Raji (cell line): ENCODE results near the gene KLF8.

ENCODE experiments used
- POLR2A ChIP-seq: IDR thresholded peaks from 2 replicates; pipeline ENCODE4 v1.6.1; 2011; ENCODE audit warnings: low read depth, low read length, control low read depth; ENCODE audit not compliant: insufficient read depth

KLF8 gene

DNA sequence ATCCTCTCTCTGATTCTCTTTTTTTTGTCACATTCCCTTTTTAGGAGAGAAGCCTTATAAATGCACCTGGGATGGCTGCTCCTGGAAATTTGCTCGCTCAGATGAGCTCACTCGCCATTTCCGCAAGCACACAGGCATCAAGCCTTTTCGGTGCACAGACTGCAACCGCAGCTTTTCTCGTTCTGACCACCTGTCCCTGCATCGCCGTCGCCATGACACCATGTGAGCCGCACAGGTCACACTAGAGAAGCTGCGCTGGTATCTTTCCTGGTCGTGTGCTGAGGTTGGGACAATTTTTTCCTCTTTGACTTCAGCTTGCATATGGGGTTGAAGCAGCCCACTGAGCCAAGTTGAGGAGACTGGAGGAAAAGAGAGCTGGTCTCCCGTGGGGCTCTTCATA lies 52.1 kb downstream of the KLF8 start:
- no peak for TF ChIP-seq POLR2A

DNA sequence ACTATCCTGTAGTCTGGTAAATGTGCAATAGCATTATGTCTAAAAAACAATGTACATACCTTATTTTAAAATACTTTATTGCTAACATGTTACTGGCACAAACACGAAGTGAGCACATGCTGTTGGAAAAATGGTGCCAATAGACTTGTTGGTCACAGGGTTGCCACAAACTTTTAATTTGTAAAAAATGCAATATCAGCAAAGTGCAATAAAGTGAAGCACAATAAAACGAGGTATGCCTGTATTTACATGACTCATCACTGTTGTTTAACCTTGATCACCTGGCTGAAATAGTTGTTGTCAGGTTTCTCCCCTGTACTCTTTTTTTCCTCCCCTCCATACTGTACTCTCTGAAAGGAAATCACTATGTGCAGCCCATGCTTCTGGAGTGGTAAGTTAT lies 56.5 kb downstream of the KLF8 start:
- no peak for TF ChIP-seq POLR2A

DNA sequence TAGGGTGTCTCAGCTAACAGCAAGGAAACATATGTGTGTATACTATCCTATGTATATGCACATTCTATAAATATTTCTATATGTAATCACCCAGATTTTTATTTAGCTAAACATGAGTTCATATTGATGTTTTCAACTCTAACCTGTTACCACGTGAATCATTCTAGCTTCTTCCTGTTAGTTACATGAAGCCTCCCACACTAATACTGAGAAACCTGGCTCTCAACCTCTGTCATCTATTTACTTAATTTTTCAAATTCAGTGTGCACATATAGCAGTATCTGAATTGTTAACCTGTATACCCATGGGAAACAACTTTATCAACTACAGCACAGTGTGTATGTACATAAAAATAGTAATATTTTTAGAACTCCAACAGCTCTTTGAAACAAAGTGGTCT lies 57.3 kb downstream of the KLF8 start:
- no peak for TF ChIP-seq POLR2A

DNA sequence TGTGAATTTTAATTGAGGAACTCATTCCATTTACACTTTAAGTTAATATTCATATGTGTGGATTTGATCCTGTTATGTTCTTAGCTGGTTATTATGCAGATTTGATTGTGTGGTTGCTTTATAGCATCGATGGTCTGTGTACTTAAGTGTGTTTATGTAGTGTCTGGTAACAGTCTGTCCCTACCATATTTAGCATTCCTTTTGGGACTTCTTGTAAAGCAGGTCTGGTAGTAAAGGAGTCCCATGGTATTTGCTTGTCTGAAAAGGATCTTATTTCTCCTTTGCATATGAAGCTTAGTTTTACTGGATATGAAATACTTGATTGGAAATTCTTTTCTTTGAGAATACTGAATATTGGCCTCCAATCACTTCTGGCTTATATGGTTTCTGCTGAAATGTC lies 76.6 kb downstream of the KLF8 start:
- no peak for TF ChIP-seq POLR2A

DNA sequence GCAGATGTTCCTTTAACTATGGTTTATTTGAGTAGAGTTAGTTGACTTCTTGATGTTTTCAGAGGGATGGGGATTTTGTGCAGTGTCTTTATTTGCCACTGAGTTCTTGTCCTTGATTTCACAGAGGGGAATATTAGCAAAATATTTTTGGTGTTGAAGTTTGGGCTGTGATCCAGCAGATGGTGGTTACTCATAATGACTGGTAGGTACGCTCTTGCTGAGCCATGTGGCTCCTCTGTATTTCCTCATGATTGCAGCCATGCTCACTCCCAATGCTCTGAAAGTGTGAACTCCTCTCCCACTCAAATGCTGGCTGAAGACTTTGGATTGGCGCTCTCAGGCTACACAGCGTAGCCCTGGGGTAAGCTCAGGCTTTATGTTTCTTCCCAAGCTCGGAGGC lies 77.7 kb downstream of the KLF8 start:
- TF ChIP-seq POLR2A = no peak

DNA sequence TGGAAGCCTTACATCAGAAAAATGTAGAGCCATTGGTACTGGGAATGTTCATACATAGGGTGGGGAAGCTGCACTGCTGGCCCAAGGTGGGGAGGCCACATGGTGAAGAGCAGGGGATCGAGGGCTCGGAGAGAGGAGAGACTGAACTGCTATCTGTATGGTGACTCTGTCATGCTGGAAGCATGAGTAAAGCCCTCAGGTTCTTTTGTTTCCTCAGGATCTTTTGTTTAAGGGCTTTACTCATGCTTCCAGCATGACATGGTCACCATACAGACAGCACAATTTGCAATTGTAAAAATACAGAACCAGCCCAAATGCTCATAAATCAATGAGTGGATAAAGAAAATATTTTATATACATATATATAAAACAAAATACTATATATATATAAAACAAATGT lies 78.4 kb downstream of the KLF8 start:
- TF ChIP-seq POLR2A = no peak

DNA sequence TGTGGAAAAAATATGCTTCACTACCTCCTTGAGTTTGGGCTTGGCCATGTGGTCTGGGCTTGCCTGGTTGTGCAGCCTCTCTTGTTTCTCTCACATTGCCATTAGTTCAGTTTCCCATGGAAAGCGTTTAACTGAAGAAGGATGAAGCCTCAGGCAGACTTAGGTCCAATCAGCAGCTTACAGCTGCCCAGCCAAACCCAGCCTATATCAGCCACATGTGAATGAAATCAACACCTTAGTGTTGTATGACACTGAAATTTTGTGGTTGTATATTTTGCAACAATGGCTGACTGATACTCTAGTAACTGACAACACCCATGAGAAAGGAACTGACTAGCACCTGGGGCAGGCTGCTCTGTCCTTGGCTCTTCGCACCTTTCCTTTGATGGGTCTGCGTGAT lies 81.2 kb downstream of the KLF8 start:
- no peak for TF ChIP-seq POLR2A

DNA sequence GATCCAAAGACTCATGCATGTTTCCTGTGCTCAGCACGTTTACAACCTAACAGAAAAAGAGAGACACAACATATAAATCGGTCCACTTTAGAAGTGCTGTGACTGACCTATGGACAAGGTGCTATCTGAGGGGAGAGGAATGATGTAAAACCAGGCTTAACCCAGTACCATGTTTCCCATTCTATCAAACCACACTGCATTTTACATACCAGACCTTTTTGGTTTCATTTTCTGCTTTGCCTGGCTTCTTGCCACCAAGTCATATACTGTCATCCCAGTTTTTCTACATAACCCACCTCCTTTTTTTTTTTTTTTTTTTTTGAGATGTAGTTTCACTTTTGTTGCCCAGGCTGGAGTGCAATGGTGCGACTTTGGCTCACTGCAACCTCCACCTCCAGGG lies 82.2 kb downstream of the KLF8 start:
- no peak for TF ChIP-seq POLR2A

DNA sequence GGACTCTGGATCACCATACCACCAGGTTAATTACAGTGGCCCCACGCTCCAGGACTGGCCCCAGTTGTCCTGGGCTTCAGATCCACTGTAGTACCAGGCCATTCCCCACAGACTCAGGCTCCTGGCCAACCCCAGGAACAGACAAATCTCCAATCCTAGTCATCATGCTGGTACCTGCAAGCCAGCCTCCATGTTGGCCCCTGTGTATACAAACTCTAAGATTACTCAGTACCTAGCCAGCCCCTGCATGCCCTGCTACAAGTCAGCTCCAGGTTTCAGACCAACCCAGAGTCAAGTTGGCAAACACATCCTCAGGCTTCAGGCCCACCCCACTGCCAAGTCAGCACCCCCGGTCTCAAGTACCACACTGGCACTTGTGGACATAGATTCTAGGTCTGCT lies 85.9 kb downstream of the KLF8 start:
- no peak for TF ChIP-seq POLR2A

DNA sequence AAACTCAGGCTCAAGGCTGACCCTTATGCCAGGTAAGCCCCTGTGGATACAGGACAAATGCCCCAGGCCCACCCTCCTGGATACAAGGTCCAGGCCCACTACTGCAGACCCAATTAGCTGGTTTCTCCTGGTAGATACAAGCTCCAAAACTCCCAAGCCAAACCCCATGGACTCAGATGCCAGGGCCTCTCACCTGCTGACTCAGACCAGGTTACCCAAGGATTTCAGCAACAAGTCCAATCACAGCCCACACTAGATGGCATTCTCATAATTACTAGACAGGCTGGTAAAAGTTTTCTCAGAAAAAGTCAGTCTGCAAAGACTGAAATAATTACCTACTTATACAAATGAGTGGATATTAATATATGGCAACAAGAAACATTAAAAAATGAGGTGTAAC lies 87.0 kb downstream of the KLF8 start:
- TF ChIP-seq POLR2A = no peak
